B cell (primary cell): ENCODE data around the gene RMP24.

Experiments
- ATAC-seq: fragments of 200-7000 bp; cut with Tn5 transposase; one replicate; pipeline ENCODE4 v1.10.0; 2021; ENCODE audit warnings: low read depth, mild to moderate bottlenecking, moderate number of reproducible peaks, moderate library complexity
- CTCF ChIA-PET: fragments of 350-600 bp; sonication (Branson Sonifier 250); formaldehyde crosslinking; loops from one replicate; lab custom pipeline; 2021; ENCODE audit warnings: antibody characterized with exemption, inconsistent platforms; lab: Charles Lee
- POLR2A ChIA-PET: fragments of 350-600 bp; sonication (Branson Sonifier 250); formaldehyde crosslinking; loops from one replicate; lab custom pipeline; 2021; ENCODE audit warnings: antibody characterized with exemption; lab: Charles Lee
- DNase-seq: peaks from one replicate; pipeline ENCODE4 v3.0.0; 2013
- H2AFZ ChIP-seq: 2 replicates; pipeline ENCODE4 v1.6.1; 2012; ENCODE audit warnings: mild to moderate bottlenecking, low read depth, low read length; ENCODE audit not compliant: insufficient read depth, poor library complexity, severe bottlenecking
- H3K27ac ChIP-seq, 2 donors: 1 replicate in 1 of 2; 2 replicates in 1 of 2; pipeline ENCODE4 v1.5.1; 2012 to 2013; ENCODE audit warnings: low read length in 2 of 2, mild to moderate bottlenecking in 2 of 2, moderate library complexity in 1 of 2
- H3K27me3 ChIP-seq, 4 experiments: fragments of 200-600 bp in 1 of 4; sonication (generic) in 1 of 4; replicated peaks in 1 of 4; 1 replicate in 2 of 4; 2 replicates in 2 of 4; pipeline versions ENCODE4 v1.6.1 to v1.7.0; 2013 to 2016; ENCODE audit warnings: low read length in 3 of 4, mild to moderate bottlenecking in 2 of 4, mixed read lengths in 1 of 4, moderate library complexity in 1 of 4; ENCODE audit not compliant: insufficient read depth in 4 of 4, control insufficient read depth in 3 of 4; ENCODE audit errors: control extremely low read depth in 1 of 4
- H3K36me3 ChIP-seq, 2 experiments: replicated peaks in 1 of 2; 1 replicate in 1 of 2; 2 replicates in 1 of 2; pipeline versions ENCODE4 v1.6.1 to v1.7.1; 2013; ENCODE audit warnings: low read length in 1 of 2; ENCODE audit not compliant: insufficient read depth in 2 of 2, control insufficient read depth in 1 of 2; ENCODE audit errors: control extremely low read depth in 1 of 2, extremely low read depth in 1 of 2
- H3K4me1 ChIP-seq, 2 donors: fragments of 200-600 bp in 1 of 2; sonication (generic) in 1 of 2; 1 replicate in 1 of 2; 2 replicates in 1 of 2; pipeline versions ENCODE4 v1.5.1 to v1.6.1; 2013 to 2017; ENCODE audit warnings: low read length in 2 of 2; ENCODE audit not compliant: control insufficient read depth in 2 of 2, insufficient read depth in 2 of 2
- H3K4me2 ChIP-seq: replicated peaks from 2 replicates; pipeline ENCODE3; 2012; ENCODE audit warnings: mild to moderate bottlenecking, low read depth, low read length; ENCODE audit not compliant: poor library complexity, severe bottlenecking
- H3K4me3 ChIP-seq, 5 experiments: fragments of 200-600 bp in 1 of 5; sonication (generic) in 1 of 5; 1 replicate in 3 of 5; 2 replicates in 2 of 5; pipeline versions ENCODE4 v1.5.1 to v1.7.0; 2011 to 2016; ENCODE audit warnings: low read length in 4 of 5, mild to moderate bottlenecking in 4 of 5, low read depth in 2 of 5, control low read depth in 1 of 5, moderate library complexity in 1 of 5; ENCODE audit not compliant: insufficient read depth in 1 of 5; ENCODE audit errors: control extremely low read depth in 1 of 5, extremely low read depth in 1 of 5
- H3K79me2 ChIP-seq: fragments of 200-600 bp; sonication (generic); one replicate; pipeline ENCODE4 v1.6.0; 2016; ENCODE audit warnings: low read length; ENCODE audit not compliant: control insufficient read depth, insufficient read depth
- H3K9ac ChIP-seq: fragments of 200-600 bp; sonication (generic); 2 replicates; pipeline ENCODE4 v1.6.1; 2017; ENCODE audit warnings: mild to moderate bottlenecking, low read length, moderate library complexity
- H3K9me3 ChIP-seq, 3 donors: one replicate each; pipeline versions ENCODE4 v1.6.1 to v1.7.1; 2013; ENCODE audit warnings: low read length in 2 of 3; ENCODE audit not compliant: control insufficient read depth in 2 of 3, insufficient read depth in 1 of 3; ENCODE audit errors: control extremely low read depth in 1 of 3
- H4K20me1 ChIP-seq: 2 replicates; pipeline ENCODE4 v1.6.0; 2012; ENCODE audit warnings: mild to moderate bottlenecking, low read length; ENCODE audit not compliant: insufficient read depth, control insufficient read depth, poor library complexity, severe bottlenecking
- H3K27ac Mint-ChIP-seq: one replicate; pipeline ENCODE4 v1.8.0; 2021; ENCODE audit warnings: mixed read lengths
- H3K27me3 Mint-ChIP-seq: one replicate; pipeline ENCODE4 v1.8.0; 2021; ENCODE audit warnings: mixed read lengths
- H3K4me1 Mint-ChIP-seq: one replicate; pipeline ENCODE4 v1.8.0; 2021; ENCODE audit warnings: mixed read lengths
- H3K4me3 Mint-ChIP-seq: one replicate; pipeline ENCODE4 v1.8.0; 2021; ENCODE audit warnings: mixed read lengths
- H3K9me3 Mint-ChIP-seq: one replicate; pipeline ENCODE4 v1.8.0; 2022; ENCODE audit warnings: mixed read lengths; ENCODE audit not compliant: insufficient read depth
- EZH2 ChIP-seq: IDR thresholded peaks from 2 replicates; pipeline ENCODE4 v1.6.1; 2012; ENCODE audit warnings: borderline replicate concordance, low read depth, mild to moderate bottlenecking, moderate library complexity, low read length; ENCODE audit not compliant: insufficient read depth, poor library complexity, severe bottlenecking
- WGBS: methylation state at CpG from one replicate; pipeline ENCODE4 v1.1.5; 2013; ENCODE audit warnings: missing lambda C conversion rate; ENCODE audit not compliant: insufficient coverage; 5-methylcytosine and 5-hydroxymethylcytosine counted together
- intact Hi-C: fragments of 100-400 bp; cut with micrococcal nuclease; formaldehyde crosslinking; loops from one replicate; pipeline ENCODE4 v1.10.0; 2022
- TF ChIP-seq, protein P1 (sequence below): fragments of 200-600 bp; IDR thresholded peaks from one replicate; pipeline ENCODE4 v1.8.0; 2022; ENCODE audit warnings: antibody characterized with exemption, mild to moderate bottlenecking

RMP24 gene

GRCh38 chr18:35956226-35956625, 16.3 kb upstream of the RMP24 start:
- no peak for TF ChIP-seq EZH2
- TF ChIP-seq, protein P1, sequence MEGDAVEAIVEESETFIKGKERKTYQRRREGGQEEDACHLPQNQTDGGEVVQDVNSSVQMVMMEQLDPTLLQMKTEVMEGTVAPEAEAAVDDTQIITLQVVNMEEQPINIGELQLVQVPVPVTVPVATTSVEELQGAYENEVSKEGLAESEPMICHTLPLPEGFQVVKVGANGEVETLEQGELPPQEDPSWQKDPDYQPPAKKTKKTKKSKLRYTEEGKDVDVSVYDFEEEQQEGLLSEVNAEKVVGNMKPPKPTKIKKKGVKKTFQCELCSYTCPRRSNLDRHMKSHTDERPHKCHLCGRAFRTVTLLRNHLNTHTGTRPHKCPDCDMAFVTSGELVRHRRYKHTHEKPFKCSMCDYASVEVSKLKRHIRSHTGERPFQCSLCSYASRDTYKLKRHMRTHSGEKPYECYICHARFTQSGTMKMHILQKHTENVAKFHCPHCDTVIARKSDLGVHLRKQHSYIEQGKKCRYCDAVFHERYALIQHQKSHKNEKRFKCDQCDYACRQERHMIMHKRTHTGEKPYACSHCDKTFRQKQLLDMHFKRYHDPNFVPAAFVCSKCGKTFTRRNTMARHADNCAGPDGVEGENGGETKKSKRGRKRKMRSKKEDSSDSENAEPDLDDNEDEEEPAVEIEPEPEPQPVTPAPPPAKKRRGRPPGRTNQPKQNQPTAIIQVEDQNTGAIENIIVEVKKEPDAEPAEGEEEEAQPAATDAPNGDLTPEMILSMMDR, result no peak
- peaks cover 0 to 8% (median 1%) of the 10 kb centered on the region in 4 experiments for H3K27me3 ChIP-seq
- intact Hi-C loops, result no loop called here
- no peaks in the 10 kb centered on the region for H4K20me1 ChIP-seq
- WGBS, result no CpG with 5 or more reads among the region's 3 CpGs
- H3K4me3 Mint-ChIP-seq, result no peak overlapping the region
- no peak overlapping the region for H3K27ac Mint-ChIP-seq
- no peak for ATAC-seq
- no peaks in the 10 kb centered on the region for H3K79me2 ChIP-seq
- no peak overlapping the region for H3K9ac ChIP-seq
- ChIA-PET CTCF (no interaction called here), POLR2A (no interaction called here)
- no peaks in the 10 kb centered on the region for H3K36me3 ChIP-seq
- H3K9me3 Mint-ChIP-seq, result peaks cover 2% of the 10 kb centered on the region
- DNase-seq, result no peak
- H3K27ac ChIP-seq, result no peak overlapping the region
- H3K4me2 ChIP-seq, result no peak overlapping the region
- no peaks in the 10 kb centered on the region for H3K4me1 ChIP-seq
- no peak overlapping the region for H2AFZ ChIP-seq
- peaks cover 46% of the 10 kb centered on the region for H3K27me3 Mint-ChIP-seq
- no peaks in the 10 kb centered on the region for H3K4me1 Mint-ChIP-seq
- H3K4me3 ChIP-seq, result no peak overlapping the region
- peaks cover 1 to 10% (median 5%) of the 10 kb centered on the region in 3 donors for H3K9me3 ChIP-seq

- DNase-seq (no peak), ATAC-seq (no peak)
- no peaks in the 10 kb centered on the region for H3K79me2 ChIP-seq
- Mint-ChIP-seq H3K27ac (no peak overlapping the region), H3K4me3 (no peak overlapping the region), H3K27me3 (peaks cover 18% of the 10 kb centered on the region), H3K9me3 (peaks cover 2% of the 10 kb centered on the region), H3K4me1 (no peaks in the 10 kb centered on the region)
- no peaks in the 10 kb centered on the region for H4K20me1 ChIP-seq
- intact Hi-C loops, result no loop called here
- H2AFZ ChIP-seq, result no peak overlapping the region
- no peaks in the 10 kb centered on the region for H3K36me3 ChIP-seq
- ChIA-PET CTCF (no interaction called here), POLR2A (no interaction called here)
- peaks cover 1 to 6% (median 5%) of the 10 kb centered on the region in 3 donors for H3K9me3 ChIP-seq
- no peaks in the 10 kb centered on the region for H3K4me1 ChIP-seq
- TF ChIP-seq, protein P1, result no peak
- no peak for TF ChIP-seq EZH2
- WGBS, result 100% methylated on average over 2 of the region's 2 CpGs
- peaks cover 0 to 4% (median 0%) of the 10 kb centered on the region in 4 experiments for H3K27me3 ChIP-seq
- no peak overlapping the region for H3K9ac ChIP-seq
- H3K27ac ChIP-seq, result no peak overlapping the region
- no peak overlapping the region for H3K4me3 ChIP-seq
- H3K4me2 ChIP-seq, result no peak overlapping the region
Observed at GRCh38 chr18:35962320-35962719, 10.2 kb upstream of the RMP24 start.
